HEK293 (cell line): ENCODE results near the gene DXO.
"Not testable (repeated sequence)": the region's sequence is repeated elsewhere in the genome, so short reads cannot be mapped to it uniquely, and the experiment has no call there.

Experiments used
- HOXA7 ChIP-seq: sonication (generic); formaldehyde crosslinking; IDR thresholded peaks from 2 replicates; pipeline ENCODE4 v1.8.1; 2022; ENCODE audit warnings: missing genetic modification reagents, borderline replicate concordance
- KLF16 ChIP-seq: fragments of 450-650 bp; formaldehyde crosslinking; IDR thresholded peaks from 2 replicates; pipeline ENCODE4 v1.5.1; 2017; ENCODE audit warnings: missing biosample characterization, missing genetic modification characterization
- ZEB2 ChIP-seq: fragments of 450-650 bp; formaldehyde crosslinking; IDR thresholded peaks from 2 replicates; pipeline ENCODE4 v1.5.1; 2016; ENCODE audit warnings: missing biosample characterization, missing genetic modification characterization
- ZNF184 ChIP-seq: fragments of 450-650 bp; IDR thresholded peaks from 2 replicates; pipeline ENCODE4 v1.5.1; 2018; ENCODE audit warnings: missing biosample characterization, mild to moderate bottlenecking, missing genetic modification characterization
- ZNF274 ChIP-seq, 2 experiments: fragments of 200-500 bp in 1 of 2; fragments of 450-650 bp in 1 of 2; sonication (Bioruptor generic) in 1 of 2; formaldehyde crosslinking in 1 of 2; IDR thresholded peaks; 2 replicates each; pipeline versions ENCODE4 v1.5.1 to v1.6.1; 2014 to 2016; ENCODE audit warnings: borderline replicate concordance in 1 of 2, inconsistent platforms in 1 of 2, low read length in 1 of 2, missing biosample characterization in 1 of 2, missing genetic modification characterization in 1 of 2
- TF ChIP-seq, protein P1 (sequence below): fragments of 450-650 bp; formaldehyde crosslinking; IDR thresholded peaks from 2 replicates; pipeline ENCODE4 v1.5.1; 2016; ENCODE audit warnings: missing biosample characterization, missing genetic modification characterization

DNA sequence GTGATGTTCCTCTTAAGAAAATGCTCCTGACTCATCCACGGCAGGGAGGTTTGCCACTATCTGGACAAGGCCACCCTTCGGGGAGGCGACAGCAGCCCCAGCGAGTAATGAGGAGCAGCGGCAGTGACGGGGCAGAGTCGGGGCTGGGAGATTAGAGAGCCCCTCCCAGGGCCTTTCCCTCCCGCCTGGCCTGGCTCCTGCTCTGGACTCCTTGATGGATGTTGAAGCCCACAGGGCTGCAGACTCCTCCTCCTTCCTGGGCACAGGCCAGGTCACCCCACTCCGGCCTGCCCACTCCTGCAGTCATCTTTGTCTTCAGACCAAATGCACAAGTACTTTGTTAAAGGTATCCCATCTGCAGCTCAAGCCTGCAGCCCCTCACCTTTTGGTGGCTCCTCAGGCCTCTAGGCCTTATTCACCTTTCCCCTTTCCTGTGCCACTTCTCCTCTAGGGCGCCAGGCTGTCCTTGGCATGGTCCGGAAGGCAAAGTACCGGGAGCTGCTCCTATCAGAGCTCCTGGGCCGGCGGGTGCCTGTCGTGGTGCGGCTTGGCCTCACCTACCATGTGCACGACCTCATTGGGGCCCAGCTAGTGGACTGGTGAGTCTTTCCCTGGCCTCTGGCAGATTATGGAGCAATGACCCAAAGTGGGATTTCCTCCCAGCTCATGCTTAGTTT is 41.1 kb upstream of the DXO start:
- TF ChIP-seq ZNF274 (IDR thresholded peaks at IDR 0.05; ENCODE audit: low read length); ZNF274 (tag by site-specific recombination; IDR thresholded peaks at IDR 0.05; ENCODE audit: borderline replicate concordance); ZNF184 (tag by site-specific recombination); KLF16 (tag by site-specific recombination); ZEB2; HOXA7 (CRISPR knock-in tag): not testable (repeated sequence)
- TF ChIP-seq, protein P1, sequence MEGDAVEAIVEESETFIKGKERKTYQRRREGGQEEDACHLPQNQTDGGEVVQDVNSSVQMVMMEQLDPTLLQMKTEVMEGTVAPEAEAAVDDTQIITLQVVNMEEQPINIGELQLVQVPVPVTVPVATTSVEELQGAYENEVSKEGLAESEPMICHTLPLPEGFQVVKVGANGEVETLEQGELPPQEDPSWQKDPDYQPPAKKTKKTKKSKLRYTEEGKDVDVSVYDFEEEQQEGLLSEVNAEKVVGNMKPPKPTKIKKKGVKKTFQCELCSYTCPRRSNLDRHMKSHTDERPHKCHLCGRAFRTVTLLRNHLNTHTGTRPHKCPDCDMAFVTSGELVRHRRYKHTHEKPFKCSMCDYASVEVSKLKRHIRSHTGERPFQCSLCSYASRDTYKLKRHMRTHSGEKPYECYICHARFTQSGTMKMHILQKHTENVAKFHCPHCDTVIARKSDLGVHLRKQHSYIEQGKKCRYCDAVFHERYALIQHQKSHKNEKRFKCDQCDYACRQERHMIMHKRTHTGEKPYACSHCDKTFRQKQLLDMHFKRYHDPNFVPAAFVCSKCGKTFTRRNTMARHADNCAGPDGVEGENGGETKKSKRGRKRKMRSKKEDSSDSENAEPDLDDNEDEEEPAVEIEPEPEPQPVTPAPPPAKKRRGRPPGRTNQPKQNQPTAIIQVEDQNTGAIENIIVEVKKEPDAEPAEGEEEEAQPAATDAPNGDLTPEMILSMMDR, result not testable (repeated sequence)
